ENCODE data around the gene SERPINA3.
A peak's percentile ranks its signal among the peaks of the same experiment; 100 is the strongest.
"Not testable (repeated sequence)": the region's sequence is repeated elsewhere in the genome, so short reads cannot be mapped to it uniquely, and the experiment has no call there.

The SERPINA3 gene

DNA sequence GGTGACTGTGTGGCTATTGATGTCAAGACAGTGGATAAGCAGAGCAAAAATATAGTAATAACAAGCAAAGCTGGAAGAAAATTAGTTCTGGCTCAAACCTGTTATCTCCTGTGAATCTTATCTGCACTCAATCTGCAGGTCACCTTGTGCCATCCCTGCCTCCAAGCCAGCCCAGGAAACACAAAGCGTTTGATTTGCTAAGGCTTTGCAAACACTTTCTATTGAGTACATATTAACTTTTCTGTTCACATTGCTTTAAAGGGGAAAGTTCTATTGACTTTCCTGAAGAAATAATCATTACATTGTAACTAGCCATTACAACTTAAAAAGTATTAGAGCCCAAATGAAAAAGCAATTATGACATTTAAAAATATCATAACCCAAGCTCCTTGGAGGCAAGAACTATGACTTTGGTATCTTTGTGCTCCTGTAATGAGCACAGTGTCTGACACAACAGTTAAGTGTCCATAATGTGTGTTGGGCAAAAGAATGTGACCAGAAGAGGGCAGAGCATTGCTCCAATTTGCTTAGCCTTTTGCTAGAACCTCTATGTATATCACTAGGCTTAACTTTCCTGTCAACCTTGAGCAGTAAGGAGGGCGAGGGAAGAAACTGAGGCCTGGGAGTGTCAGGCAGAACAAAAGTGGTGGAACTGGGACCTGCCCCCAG lies 24.7 kb downstream of the SERPINA3 start:
- DNase-seq = peak; percentile 10

GRCh38 chr14:94637814-94638213 lies 25.6 kb downstream of the SERPINA3 start:
- DNase-seq = not testable (repeated sequence)

GRCh38 chr14:94638339-94638738 lies 26.1 kb downstream of the SERPINA3 start:
- no peak for DNase-seq

DNA sequence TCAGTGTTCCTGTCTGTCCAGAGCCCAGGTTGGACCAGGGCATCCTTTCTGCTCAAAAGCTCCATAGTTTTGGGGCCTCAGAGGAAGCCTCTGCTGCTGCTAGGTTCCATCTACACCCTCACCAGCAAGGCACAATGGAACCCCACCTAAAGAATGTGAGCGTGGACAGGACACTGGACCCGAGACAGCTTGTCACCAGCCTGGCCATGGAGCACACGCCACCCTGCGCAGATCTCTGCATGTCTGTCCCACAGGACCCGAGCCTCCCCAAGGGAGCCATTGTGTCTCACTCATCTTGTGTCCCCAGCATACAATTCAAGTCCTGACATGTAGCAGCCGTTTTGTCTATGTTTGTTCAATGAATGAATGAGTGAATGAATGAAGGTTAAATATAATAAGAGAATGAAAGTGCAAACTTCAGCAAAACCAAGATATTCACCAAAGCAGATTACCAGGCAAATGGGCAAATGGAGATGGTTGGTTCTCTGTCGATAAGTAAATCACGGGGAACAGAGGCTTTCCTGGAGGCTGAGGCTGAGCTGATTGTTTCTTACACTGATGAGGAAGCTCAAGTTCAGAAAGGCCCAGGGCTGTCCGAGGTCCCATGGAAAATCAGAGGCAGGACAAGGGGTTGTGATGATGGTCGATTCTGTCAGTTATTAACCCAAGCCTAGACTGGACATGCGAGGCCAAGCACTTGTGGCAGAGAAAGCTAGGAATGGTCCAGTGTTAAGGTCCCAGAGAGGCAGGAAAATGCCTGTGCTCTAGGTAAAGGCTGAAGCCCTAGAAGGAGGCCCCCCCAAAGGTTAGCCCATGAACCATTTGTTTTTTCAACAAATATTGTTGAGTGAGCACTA lies 27.0 kb downstream of the SERPINA3 start:
- no peak for DNase-seq

- no peak for DNase-seq
These were observed 28.8 kb downstream of the SERPINA3 start for GRCh38 chr14:94640721-94641631.

GRCh38 chr14:94641632-94641955 lies 29.4 kb downstream of the SERPINA3 start:
- no peak for DNase-seq

- no peak for DNase-seq
These were observed 31.3 kb downstream of the SERPINA3 start for GRCh38 chr14:94643316-94644101.

GRCh38 chr14:94644102-94644535 lies 31.9 kb downstream of the SERPINA3 start:
- DNase-seq = no peak

GRCh38 chr14:94646066-94646465 lies 33.9 kb downstream of the SERPINA3 start:
- no peak for DNase-seq

DNA sequence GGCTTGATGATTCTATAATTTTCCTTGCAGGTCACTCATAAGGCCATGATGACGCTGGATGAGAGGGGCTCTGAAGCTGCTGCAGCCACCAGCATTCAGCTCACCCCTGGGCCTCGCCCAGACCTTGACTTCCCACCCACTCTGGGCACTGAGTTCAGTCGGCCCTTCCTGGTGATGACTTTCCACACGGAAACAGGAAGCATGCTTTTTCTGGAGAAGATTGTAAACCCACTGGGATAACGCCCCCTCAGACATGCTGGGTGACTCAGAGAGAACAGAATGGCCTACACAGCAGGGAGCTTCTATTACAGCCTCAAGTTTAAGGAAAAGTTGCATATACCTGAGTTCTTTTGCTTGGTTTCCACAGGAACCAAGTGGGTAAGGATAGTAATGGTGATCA lies 34.3 kb downstream of the SERPINA3 start:
- no peak for DNase-seq

DNA sequence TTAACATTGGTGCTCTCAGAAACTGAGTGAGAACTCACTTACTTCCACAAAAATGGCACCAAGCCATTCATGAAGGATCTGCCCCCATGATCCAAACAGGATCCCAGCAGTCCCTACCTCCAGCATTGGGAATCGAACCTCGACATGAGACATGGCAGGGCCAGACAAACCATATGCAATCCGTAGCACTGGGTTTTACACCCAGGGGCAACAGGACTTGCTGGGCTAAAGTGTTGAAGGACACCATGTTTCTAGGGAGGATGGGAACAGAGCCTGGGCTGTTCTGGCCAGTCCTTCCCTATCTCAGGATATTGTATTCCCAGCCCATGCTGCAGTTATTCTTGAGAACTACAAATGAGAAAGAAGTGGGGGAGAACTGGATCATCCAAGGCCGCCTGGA lies 36.6 kb downstream of the SERPINA3 start:
- DNase-seq = no peak

GRCh38 chr14:94649543-94650443 lies 37.6 kb downstream of the SERPINA3 start:
- DNase-seq = no peak

DNA sequence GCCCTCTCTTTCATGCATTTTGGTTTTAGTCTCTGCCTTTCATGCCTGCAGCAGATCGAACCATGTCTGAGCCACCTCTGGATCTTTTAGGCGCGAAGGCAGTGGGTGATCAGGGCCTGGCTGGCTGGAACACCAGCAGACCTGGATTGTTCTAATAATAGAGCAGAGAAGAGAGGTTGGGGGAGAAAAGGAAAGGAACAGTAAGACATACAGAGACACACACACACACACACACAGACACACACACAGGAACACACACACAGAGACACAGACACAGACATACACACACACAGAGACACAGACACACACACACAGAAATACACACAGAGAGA lies 38.2 kb downstream of the SERPINA3 start:
- DNase-seq = no peak

GRCh38 chr14:94650806-94651805 lies 38.9 kb downstream of the SERPINA3 start:
- no peak for DNase-seq

DNA sequence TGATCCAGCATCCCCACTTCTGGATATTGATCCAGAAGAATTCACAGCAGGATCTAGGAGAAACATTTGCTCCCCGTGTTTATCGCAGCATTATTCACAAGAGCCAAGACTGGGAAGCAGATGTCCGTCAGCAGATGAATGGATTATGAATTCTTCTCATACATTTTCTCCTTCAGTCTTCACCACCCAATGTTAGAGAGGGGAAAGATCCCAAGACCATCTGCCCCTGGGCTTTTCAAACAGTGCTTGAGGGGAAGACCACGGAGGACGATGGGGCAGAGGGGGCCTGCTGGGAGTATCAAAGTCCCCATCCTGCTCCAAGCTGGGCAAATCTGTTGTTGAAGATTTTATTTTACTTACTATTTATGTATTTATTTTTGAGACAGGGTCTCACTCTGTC lies 41.1 kb downstream of the SERPINA3 start:
- DNase-seq = no peak

- no peak for DNase-seq
These were observed 42.1 kb downstream of the SERPINA3 start for GRCh38 chr14:94654071-94654861.

DNA sequence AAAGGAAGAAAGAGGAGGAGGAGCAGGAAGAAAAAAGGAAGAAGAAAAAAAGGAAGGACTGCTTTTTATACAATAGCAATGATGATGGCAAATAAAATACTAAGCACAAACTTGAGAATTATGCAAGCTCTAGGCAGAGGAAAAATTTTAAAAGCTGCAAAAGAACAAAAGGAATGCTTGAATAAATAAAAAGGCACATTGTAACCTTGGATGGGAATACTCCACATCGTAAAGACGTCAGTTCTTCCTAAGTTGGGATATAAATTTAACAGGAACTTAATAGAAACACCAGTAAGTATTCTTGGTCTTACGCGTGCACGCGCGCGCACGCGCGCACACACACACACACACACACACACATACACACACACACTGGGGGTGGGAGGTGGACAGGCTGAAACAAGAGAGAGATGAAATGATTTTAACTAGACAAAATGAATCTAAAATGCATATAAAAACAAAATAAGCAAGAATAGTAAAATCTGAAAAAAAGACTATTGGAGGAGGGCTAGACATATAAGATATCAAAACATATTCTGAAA lies 43.0 kb downstream of the SERPINA3 start:
- no peak for DNase-seq

DNA sequence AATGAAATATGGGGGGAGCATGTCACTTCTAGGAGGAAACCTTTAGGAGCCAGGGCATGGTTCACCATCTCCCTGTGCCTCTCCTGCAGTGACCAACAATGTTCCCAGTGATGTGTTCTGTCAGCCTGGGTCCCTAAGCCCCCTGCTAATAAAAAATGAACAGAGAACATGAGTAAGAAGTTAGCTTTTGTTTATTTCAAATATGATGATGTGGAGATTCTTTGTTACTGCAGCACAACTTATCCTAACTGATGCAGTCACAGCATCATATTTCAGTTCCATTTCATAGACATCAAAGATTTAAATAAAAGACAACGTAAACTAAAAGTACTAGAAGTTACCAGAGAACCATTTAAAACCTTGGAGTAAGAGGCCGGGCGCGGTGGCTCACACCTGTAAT lies 43.9 kb downstream of the SERPINA3 start:
- no peak for DNase-seq

GRCh38 chr14:94659256-94659655 lies 47.1 kb downstream of the SERPINA3 start:
- DNase-seq = no peak
